Hematopoietic multipotent progenitor cell treated with erythropoietin and hydrocortisone succinate and interleukin-3 and kit ligand, for 4 days (in vitro differentiated cells): ENCODE measurements around the gene RPS24.
"Not testable (repeated sequence)": the region's sequence is repeated elsewhere in the genome, so short reads cannot be mapped to it uniquely, and the experiment has no call there.

ENCODE experiments used
- DNase-seq: peaks from one replicate; pipeline ENCODE4 v3.0.0-alpha.2; 2015

Gene RPS24

DNA sequence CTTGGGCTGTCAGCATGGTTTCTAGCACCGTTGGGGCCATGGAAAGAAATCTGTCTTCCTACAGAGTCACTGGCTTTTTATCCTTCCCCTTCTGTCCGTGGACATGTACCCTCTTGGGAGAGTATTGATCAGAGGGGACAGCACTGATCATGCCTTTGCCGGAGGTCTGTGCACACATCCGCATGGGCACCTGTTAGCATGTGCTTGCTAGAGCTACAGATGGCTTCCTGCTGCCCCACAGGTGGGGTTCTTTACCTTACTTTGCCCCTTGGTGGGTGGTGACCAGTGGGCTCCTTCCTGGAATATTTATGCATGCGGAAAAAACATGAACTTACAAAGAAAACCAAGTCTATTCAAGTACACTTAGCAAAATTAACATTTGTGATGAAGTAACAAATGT, 24.9 kb downstream of the RPS24 start:
- no peak for DNase-seq

DNA sequence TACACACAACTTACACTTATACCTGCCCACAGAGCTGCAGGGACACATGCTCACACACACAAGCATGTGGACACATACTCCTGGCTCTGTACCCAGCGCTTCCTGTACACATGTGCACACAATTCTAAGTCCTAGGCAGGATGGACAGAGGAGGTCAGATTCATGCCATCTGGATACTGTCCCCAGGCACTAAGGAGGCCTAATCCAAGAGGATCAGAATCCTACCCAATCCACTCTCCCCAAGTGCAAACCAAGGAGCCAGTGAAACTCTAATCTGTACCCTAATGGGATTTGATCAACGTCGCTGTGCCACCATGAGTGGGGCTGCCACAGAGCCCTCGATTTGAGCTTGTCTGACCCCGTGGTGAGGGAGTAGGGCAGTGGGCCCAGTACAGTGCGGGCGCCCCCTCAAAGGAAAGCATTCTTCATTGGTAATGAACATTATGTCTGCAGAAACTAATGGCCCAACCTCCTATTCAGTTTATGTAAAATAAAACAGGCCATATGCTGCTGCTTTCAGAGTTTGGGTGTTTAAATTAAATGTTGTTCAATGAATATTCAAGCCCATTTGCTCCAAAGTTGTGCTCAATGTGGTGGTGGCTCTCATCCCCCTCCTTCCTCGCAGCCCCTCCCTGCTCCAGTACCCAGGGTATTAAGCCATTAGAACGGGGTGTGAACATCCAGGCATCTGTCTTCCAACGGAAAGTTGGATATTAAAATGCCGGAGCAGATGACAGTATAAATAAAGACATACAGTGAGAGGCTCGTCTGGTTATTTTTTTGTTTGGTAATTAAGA, 26.4 kb downstream of the RPS24 start:
- no peak for DNase-seq

DNA sequence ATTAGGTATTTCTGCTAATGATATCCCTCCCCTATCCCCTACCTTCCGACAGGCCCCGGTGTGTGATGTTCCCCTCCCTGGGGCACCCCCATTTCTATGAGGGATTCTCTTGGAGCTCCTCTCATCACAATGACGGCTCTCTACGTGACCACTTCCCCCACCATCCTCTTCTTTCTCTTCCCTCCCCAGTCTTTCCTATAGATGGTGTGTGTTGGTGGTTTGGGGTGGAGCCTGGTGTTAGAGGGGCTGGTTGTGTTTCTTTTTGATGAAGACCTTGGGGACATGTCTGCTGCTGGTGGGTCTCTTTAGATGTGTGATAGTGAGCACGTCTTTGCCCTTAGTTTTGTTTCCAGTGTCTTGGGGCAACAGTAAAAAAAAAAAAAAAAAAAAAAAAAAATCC, 28.6 kb downstream of the RPS24 start:
- DNase-seq: peak; percentile 22

DNA sequence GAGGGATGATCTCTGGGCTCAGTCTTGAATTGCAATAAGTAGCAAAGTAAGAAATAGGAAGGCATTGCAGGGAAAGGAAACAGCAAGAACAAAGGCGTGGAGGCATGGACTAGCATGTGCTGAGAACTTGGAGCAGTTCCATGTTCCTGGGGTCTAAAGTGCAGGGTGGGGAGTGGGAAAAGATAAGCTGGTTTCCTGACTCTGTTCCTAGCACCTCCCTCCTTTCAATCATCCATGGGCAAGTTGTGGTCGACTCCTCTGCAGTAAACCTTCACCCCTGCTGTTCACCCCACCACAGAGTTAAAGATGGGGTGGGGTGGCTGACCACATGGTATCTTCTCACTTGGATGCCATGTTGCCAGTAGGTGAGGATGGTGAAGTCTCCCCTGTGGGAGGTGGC, 29.6 kb downstream of the RPS24 start:
- DNase-seq: peak; percentile 48

DNA sequence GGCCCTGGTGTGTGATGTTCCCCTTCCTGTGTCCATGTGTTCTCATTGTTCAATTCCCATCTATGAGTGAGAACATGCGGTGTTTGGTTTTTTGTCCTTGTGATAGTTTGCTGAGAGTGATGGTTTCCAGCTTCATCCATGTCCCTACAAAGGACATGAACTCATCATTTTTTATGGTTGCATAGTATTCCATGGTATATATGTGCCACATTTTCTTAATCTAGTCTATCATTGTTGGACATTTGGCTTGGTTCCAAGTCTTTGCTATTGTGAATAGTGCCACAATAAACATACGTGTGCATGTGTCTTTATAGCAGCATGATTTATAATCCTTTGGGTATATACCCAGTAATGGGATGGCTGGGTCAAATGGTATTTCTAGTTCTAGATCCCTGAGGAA, 31.3 kb downstream of the RPS24 start:
- not testable (repeated sequence) for DNase-seq

DNA sequence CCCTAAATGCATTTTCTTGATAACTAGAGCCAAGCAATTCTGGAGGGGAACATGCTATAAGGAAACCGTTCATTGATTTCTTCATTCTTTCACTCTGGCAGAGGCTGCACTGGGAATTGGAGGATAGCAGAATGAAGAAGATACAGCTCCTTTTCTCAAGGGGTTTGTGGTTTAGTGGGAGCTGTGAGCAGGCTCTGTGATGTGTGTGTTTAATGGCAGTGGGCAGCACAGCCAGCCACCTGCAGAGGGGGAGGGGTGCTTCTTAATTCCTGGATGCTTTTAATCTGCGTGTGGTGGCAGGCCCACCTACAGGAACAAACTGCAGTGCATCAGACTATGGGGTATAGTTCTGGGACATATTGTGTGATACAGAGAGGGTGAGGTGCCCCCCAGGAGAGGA, 31.9 kb downstream of the RPS24 start:
- no peak for DNase-seq

DNA sequence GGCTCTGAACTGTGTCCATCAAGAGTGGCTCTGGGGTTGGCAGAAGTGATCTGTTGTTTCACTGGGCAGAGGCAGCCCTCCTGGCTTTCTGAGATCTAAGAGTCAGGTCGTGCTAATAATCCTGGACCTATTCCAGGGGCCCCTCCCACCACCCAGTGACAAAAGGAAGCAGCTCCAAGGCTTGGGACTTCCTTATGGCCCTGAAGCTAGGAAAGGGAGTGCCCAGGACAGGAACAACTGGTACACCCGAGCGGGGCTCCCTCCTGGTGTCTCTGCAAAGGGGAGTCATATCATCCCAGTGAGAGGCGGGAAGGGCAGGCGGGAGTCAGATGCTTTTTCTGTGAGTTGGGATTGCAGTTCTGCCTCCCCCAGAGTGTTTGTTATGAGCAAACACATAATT, 32.3 kb downstream of the RPS24 start:
- DNase-seq: no peak

DNA sequence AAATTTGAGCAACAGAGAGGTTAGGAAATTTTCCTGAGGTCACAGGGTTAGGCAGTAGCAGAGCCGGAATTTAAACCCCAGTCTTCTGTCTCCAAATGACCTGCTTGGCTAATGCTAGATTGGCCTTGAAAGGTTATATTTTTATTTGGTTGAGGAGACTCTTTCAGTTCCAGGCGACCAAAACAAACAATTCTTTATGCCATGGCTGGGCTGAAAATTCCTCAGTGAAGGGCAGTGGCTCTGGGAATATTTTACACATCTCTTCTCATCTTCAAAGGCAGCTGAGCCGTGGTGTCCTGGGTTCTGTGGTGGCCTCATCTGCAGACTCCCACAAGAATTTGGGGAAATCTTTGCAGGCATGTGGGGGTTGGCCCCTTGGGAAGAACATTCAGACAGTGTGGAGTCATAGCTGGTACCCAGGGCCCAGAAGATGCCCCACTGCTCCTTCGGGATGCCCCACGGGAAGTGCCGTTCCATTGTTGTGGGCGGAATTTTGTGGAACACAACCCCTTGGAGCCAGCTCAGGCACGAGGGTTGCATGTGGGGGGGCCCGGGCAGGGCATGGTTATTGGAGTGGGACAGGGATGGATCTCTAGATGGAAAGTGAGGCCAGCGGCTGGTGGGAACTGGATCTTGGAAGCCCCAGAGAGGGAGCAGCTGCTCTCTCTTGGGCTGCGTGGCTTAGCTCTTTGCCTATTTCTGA, 33.2 kb downstream of the RPS24 start:
- DNase-seq: no peak

DNA sequence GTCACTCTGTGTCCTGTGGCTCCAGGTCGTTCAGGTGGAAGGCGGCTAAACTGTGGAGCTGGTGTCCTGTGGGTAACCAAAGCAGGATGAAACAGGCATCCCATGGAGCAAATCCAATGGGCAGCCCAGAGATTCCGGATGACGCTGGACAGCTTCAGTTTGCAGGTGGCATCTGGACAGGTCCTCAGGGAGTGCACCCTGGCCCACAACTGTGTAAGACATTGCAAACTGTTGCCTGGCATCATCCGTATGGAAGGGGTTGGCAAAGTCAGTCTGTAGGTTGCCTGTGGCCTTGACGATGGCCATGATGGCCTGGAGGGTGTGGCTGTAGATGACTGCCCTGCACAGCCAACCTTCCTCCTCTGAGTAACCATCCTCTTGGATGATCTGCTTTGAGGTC, 35.5 kb downstream of the RPS24 start:
- no peak for DNase-seq

DNA sequence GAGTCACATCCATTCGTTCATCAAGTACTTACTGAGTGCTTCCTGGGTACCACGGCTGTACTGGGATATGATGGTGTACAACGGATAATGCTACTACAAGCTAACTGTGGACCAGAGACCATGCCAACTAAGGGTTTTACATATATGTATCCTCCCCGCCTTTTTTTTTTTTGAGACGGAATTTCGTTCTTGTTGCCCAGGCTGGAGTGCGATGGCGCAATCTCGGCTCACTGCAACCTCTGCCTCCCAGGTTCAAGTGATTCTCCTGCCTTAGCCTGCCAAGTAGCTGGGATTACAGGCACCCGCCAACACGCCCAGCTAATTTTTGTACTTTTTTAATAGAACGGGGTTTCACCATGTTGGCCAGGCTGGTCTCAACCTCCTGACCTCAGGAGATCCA, 36.4 kb downstream of the RPS24 start:
- DNase-seq: not testable (repeated sequence)

DNA sequence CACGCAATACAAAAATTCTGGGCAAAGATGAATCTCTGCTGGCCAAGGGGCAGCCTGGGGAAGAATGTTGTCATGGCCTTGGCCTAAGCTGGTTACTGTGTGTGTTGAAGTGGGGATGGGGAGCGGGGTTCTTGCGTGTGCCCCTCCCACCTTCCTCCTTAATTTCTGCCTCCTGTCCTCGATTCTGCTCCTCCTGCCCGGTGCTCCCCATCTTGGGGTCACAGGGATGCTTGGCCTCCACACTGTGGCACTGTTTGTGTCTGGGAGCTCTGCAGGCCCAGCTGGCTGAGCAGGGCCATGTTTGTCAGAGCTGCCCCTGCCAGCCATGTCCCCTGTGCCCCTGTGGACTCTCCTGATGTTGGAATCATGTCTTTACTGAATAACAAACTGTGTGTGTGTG, 37.1 kb downstream of the RPS24 start:
- DNase-seq: no peak

DNA sequence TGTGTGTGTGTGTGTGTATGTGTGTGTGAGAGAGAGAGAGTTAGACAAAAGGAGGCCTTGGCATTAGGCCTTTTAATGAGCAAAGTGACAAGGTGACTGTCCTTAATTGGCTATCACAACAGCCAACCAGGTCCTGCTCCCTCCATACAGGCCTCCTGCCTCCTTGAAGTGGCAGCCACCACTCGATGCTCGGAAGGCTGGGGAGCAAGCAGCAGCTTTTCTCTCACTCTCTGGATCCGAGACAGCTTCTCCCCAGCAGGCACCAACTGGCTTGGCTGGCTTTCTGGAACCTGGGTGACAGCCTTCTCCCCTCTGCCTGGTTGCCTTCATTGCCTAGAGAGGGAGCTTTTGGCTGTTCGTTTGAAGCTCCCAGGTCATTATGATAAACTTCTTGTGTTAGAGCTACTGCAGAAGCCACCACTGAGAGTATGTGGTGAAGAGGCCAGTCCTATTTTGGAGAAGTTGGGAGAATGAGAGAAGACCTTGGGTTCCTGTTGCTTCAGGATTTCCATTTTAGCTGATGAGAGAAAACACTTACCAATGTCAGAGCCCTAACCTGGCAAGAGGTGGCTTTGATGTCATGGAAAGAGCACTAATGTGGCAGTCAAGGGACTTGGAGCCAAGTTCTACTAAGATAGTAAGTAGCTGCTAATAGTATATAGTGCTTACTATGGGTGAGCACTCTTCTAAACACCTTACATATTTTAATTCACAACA, 37.6 kb downstream of the RPS24 start:
- DNase-seq: no peak

DNA sequence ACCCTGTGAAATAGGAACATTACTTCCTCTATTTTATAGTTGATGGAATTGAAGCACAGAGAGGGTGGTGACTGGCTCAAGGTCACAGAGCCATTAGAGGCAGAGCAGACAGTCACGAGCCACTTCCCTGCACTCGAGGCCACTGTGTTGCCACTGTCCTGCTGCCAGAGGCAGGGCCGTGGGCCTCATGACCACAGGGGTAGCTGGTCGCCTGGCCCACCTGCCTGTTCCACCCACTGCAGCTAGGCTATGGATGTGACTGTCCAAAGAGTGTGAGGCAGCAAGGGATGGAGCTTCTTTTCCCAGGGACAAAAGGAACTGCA, 38.2 kb downstream of the RPS24 start:
- DNase-seq: no peak

DNA sequence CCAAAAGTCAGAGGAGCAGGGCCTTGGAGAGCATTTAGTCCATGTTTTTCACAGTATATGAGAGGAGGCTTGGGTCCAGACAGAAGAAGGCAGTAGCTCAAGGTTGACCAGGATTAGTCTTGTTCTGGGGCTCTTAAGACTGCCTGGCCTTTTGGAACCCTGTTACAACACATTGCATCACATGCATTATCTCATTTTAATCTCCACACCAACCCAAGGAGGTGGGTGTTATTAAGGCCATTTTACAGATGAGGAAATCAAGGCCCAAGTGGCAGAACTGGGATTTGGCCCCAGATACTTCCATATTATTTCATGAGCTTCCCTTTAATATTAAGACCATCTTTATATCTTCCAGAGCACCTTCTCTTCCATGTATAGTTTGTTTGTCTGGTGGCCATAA, 38.8 kb downstream of the RPS24 start:
- DNase-seq: no peak

DNA sequence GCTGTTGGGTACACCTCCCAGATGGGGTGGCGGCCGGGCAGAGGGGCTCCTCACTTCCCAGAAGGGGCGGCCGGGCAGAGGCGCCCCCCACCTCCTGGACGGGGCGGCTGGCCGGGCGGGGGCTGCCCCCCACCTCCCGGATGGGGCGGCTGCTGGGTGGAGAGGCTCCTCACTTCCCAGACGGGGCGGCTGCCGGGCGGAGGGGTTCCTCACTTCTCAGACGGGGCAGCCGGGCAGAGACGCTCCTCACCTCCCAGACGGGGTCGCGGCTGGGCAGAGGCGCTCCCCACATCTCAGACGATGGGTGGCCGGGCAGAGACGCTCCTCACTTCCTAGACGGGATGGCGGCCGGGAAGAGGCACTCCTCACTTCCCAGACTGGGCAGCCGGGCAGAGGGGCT, 42.1 kb downstream of the RPS24 start:
- not testable (repeated sequence) for DNase-seq

DNA sequence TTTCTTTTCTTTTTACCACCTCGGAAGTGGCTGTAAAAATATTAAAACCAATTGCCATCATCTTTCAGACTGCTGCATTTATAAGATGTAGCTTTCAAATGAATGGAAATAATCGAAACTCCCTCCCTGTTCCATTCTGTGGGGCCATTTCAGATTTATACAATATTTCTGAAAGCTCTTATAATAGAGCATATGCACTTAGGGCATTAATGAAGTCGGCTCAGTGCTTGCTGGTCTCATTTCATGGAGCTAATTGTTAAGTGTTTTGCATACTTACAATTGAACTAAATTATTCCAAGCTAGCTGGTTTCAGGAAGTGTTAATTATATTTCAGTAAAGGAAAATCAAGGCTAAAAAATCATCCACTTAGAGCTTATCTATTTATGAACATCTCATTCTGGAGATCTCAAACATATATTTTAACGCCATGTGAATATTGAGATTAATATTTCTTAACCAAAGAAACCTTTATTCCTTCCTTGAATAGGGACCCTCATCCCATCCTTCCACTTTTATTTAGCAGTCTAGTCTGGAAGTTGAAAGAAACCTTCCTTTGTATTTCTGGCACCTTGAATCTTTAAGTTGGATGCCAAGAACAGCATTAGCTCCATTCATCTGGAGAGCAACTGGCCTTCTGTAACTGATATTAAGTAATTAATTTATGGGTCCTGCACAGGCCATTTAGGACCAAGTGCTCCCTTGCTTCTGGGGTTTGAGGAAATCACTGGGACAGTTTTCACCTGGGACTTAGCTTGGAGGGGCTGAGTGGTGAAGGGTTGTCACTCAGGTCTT, 45.1 kb downstream of the RPS24 start:
- no peak for DNase-seq

DNA sequence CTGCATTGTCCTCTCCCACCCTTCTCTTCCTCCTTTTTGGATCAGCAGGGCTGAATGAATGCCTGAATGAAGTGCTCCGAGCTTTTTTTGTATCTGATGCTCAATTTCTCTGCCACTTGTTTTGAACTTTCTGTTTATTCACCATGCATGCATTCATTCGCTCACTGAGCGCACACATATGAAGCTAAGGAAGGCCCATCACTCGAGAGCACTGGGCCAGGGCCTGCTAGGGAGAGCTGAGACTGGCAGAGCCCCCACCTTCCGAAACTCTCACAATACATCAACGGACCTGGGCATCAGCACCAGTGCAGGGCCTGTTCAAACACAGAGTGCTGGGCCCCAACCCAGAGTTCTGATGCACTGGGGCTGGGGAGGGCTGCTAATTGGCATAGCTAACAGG, 45.7 kb downstream of the RPS24 start:
- DNase-seq: no peak

DNA sequence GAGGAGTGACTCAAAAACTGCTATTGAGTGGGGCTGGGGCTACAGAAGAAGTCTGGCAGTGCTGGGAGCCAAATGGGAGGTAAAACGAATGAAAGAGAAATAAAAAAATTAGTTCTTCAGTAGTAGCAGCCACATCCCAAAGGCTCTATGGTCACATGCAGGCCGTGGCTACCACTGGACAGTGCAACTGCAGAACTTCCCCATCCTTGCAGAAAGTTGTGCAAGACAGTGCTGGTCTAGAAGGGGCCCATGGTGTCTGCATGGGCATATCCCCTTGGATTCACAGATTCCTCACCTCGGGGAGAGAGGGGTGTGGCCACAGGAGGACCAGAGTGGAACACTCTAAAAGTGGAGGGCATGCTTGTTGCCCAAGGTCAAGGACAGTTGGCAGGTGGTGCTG, 47.6 kb downstream of the RPS24 start:
- DNase-seq: no peak

DNA sequence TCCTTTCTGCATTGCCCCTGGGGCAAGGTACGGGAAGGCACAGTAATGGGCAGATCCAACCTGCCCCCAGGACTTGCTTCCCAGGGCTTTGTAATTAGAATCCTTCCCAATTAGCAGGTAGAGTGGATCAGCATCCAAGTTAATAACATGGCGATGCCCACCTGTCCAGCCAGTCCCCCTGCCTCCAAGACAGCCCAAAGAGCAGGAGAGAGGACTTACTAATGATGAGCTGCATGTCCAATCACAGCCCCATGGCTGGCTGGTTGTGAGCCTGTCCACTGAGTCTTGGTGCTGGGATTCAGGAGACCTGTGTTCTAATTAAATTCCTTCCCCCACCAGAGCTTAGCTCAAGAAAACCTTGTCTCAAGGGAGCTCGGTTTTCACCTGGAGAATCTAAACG, 49.0 kb downstream of the RPS24 start:
- DNase-seq: no peak
